Stomach (tissue), 9 donors: ENCODE measurements around the gene CCDC73. TPM values are rescaled to one million over a fixed set of nuclear protein-coding genes. Genes with fewer than 3 reads are reported as not detected.
A peak's percentile ranks its signal among the peaks of the same experiment; 100 is the strongest.

Experiments used
- DNase-seq, 2 donors: peaks; one replicate each; pipeline versions ENCODE4 v3.0.0 to v3.0.0-alpha.2; 2013 to 2019
- H3K27ac ChIP-seq, 5 donors: fragments of 200-600 bp in 4 of 5; sonication (generic) in 4 of 5; one replicate each; pipeline ENCODE4 v1.5.1; 2013 to 2019; ENCODE audit warnings: mild to moderate bottlenecking in 1 of 5, moderate library complexity in 1 of 5
- H3K27me3 ChIP-seq, 3 donors: fragments of 200-600 bp; sonication (generic); one replicate each; pipeline ENCODE4 v1.5.1; 2017 to 2019; ENCODE audit warnings: mixed run types in 1 of 3
- H3K36me3 ChIP-seq, 4 donors: fragments of 200-600 bp; sonication (generic); 1 replicate in 3 of 4; 2 replicates in 1 of 4; pipeline ENCODE4 v1.5.1; 2016 to 2019
- H3K4me1 ChIP-seq, 4 donors: fragments of 200-600 bp; sonication (generic); one replicate each; pipeline ENCODE4 v1.5.1; 2016 to 2019
- H3K4me3 ChIP-seq, 4 donors: fragments of 200-600 bp; sonication (generic) in 3 of 4; one replicate each; pipeline ENCODE4 v1.5.1; 2016 to 2019; ENCODE audit warnings: mild to moderate bottlenecking in 1 of 4
- H3K9me3 ChIP-seq, 4 donors: fragments of 200-600 bp; sonication (generic); one replicate each; pipeline ENCODE4 v1.5.1; 2016 to 2019
- CTCF ChIP-seq, 7 experiments: fragments of 450-650 bp in 4 of 7; fragments of 200-600 bp in 3 of 7; sonication (generic) in 3 of 7; IDR thresholded peaks; one replicate each; pipeline ENCODE4 v1.5.1; 2016 to 2019; ENCODE audit warnings: antibody characterized with exemption in 7 of 7, control low read depth in 2 of 7, mild to moderate bottlenecking in 1 of 7
- EP300 ChIP-seq: sonication (generic); formaldehyde crosslinking; IDR thresholded peaks from one replicate; pipeline ENCODE4 v1.6.1; 2017; ENCODE audit warnings: antibody characterized with exemption
- POLR2A ChIP-seq, 4 donors: fragments of 450-650 bp; IDR thresholded peaks; one replicate each; pipeline ENCODE4 v1.6.1; 2016; ENCODE audit warnings: antibody characterized with exemption in 4 of 4, control low read depth in 2 of 4, mild to moderate bottlenecking in 1 of 4, moderate library complexity in 1 of 4
- POLR2AphosphoS5 ChIP-seq, 3 donors: sonication (generic); formaldehyde crosslinking; IDR thresholded peaks; one replicate each; pipeline ENCODE4 v1.6.1; 2016; ENCODE audit warnings: antibody characterized with exemption in 3 of 3
- WGBS, 5 donors: extraction: QIAGEN DNeasy Blood & Tissue Kit in 3 of 5; methylation state at CpG; one replicate each; pipeline versions ENCODE4 v1.1.5 to v1.1.7; 2013 to 2018; 5-methylcytosine and 5-hydroxymethylcytosine counted together
- intact Hi-C: fragments of 100-400 bp; cut with DNase I; formaldehyde crosslinking; loops from one replicate; pipeline ENCODE4 v1.15.1; 2023; ENCODE audit warnings: low total_unique reads
- polyA plus RNA-seq, 3 donors: library from polyadenylated mRNA; stranded (reverse); fragments of 200-250 nt; gene quantifications; one replicate each; pipeline ENCODE4 v1.2.3, GENCODE V29; 2013
- total RNA-seq, 5 donors: library from RNA; depleted of rRNA; stranded (reverse); fragments of >200 nt; gene quantifications; one replicate each; pipeline versions ENCODE4 v1.1.0 to v1.2.3, GENCODE V29; 2014 to 2016
- donor health status: healthy with polysubstance abuse.
- donor health status: Bipolar disorder and iron deficiency.
- donor health status: healthy.

The CCDC73 gene
- total and polyA plus RNA-seq, 8 donors, result 0.37 TPM; not detected in 7

- Histone ChIP-seq H3K27me3 (no peaks in the 10 kb centered on the region), H3K36me3 (peaks cover 0 to 13% (median 0%) of the 10 kb centered on the region in 4 donors), H3K4me3 (no peak overlapping the region), H3K4me1 (no peaks in the 10 kb centered on the region), H3K27ac (no peak overlapping the region), H3K9me3 (no peaks in the 10 kb centered on the region)
- intact Hi-C loops, result no loop called here
- 69 to 89% (median 83%) methylated on average over 2 of the region's 2 CpGs for WGBS, 5 donors
- TF ChIP-seq CTCF (IDR thresholded peaks at IDR 0.05), result no peak
- no peak for TF ChIP-seq POLR2A (IDR thresholded peaks at IDR 0.05)
- TF ChIP-seq EP300, result no peak
- peak in 1 of 2 donors; percentile 5 for DNase-seq
Observed at GRCh38 chr11:32838505-32839274, 44.2 kb upstream of the CCDC73 start.

- 82 to 96% (median 93%) methylated on average over 2 of the region's 2 CpGs for WGBS, 5 donors
- TF ChIP-seq EP300 (no peak), POLR2A (IDR thresholded peaks at IDR 0.05) (no peak), POLR2AphosphoS5 (IDR thresholded peaks at IDR 0.05) (no peak), CTCF (IDR thresholded peaks at IDR 0.05) (no peak)
- no peak for DNase-seq
- H3K4me3 ChIP-seq, result no peak overlapping the region
- no peaks in the 10 kb centered on the region for H3K9me3 ChIP-seq
- H3K4me1 ChIP-seq, result no peaks in the 10 kb centered on the region
- no peaks in the 10 kb centered on the region for H3K27me3 ChIP-seq
- peaks cover 0 to 13% (median 0%) of the 10 kb centered on the region in 4 donors for H3K36me3 ChIP-seq
- intact Hi-C loops, result no loop called here
- H3K27ac ChIP-seq, result no peak overlapping the region
Observed at GRCh38 chr11:32836946-32837345, 42.5 kb upstream of the CCDC73 start.

- H3K27me3 ChIP-seq, result peaks cover 0 to 16% (median 7%) of the 10 kb centered on the region in 3 donors
- peaks cover 0 to 22% (median 17%) of the 10 kb centered on the region in 4 donors for H3K4me1 ChIP-seq
- TF ChIP-seq CTCF (IDR thresholded peaks at IDR 0.05) (no peak), POLR2AphosphoS5 (IDR thresholded peaks at IDR 0.05) (no peak), EP300 (no peak), POLR2A (IDR thresholded peaks at IDR 0.05) (no peak)
- WGBS, 5 donors, result 73 to 93% (median 82%) methylated on average over 1 of the region's 1 CpG
- H3K9me3 ChIP-seq, result no peaks in the 10 kb centered on the region
- intact Hi-C loops, result no loop called here
- no peak overlapping the region for H3K27ac ChIP-seq
- no peak for DNase-seq
- no peak overlapping the region for H3K4me3 ChIP-seq
- H3K36me3 ChIP-seq, result no peaks in the 10 kb centered on the region
Observed at GRCh38 chr11:32833921-32834320, 39.5 kb upstream of the CCDC73 start.

- peak overlapping the region in 1 of 4 donors; percentile 76 for H3K4me3 ChIP-seq
- intact Hi-C loops, result no loop called here
Observed at GRCh38 chr11:32831221-32831620, 36.8 kb upstream of the CCDC73 start.

More at GRCh38 chr11:32831221-32831620, 36.8 kb upstream of the CCDC73 start:
- DNase-seq, result peak in 1 of 2 donors; percentile 12
- WGBS, 5 donors, result 37 to 54% (median 43%) methylated on average over 3 of the region's 3 CpGs
- H3K27ac ChIP-seq, result no peak overlapping the region
- H3K9me3 ChIP-seq, result no peaks in the 10 kb centered on the region
- TF ChIP-seq CTCF (IDR thresholded peaks at IDR 0.05) (no peak), POLR2AphosphoS5 (IDR thresholded peaks at IDR 0.05) (no peak), POLR2A (IDR thresholded peaks at IDR 0.05) (no peak), EP300 (no peak)
- H3K4me1 ChIP-seq, result peaks cover 0 to 25% (median 18%) of the 10 kb centered on the region in 4 donors
- no peaks in the 10 kb centered on the region for H3K36me3 ChIP-seq
- H3K27me3 ChIP-seq, result peaks cover 0 to 16% (median 7%) of the 10 kb centered on the region in 3 donors
